DMS53 (cell line): ENCODE data around the gene IMMP2L.

Source experiments
- DNase-seq: peaks from one replicate; lab custom pipeline; 2025; lab: John Stamatoyannopoulos, UW

The IMMP2L gene

GRCh38 chr7:111147708-111148533 lies 414.4 kb downstream of the IMMP2L start:
- no peak for DNase-seq

DNA sequence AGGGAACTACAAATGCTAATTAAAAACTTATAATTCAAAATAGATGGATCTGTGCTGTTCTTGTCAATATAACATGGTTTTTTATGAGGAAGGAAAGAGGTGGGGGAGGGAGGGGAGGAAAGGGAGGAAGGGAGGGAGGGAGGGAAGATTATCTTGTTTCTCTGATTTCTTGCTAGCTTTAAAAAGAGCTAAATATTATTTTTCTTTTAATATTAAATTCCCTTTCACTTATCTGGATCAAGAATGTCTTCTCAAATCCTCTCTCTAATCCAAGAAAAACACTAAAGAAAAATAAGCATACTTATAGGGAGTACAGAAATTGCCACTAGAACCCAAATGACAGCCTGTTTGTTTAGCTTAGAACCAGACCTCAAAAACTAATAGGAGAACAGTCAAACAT lies 416.2 kb downstream of the IMMP2L start:
- no peak for DNase-seq

GRCh38 chr7:111145472-111145871 lies 416.8 kb downstream of the IMMP2L start:
- DNase-seq, result no peak

DNA sequence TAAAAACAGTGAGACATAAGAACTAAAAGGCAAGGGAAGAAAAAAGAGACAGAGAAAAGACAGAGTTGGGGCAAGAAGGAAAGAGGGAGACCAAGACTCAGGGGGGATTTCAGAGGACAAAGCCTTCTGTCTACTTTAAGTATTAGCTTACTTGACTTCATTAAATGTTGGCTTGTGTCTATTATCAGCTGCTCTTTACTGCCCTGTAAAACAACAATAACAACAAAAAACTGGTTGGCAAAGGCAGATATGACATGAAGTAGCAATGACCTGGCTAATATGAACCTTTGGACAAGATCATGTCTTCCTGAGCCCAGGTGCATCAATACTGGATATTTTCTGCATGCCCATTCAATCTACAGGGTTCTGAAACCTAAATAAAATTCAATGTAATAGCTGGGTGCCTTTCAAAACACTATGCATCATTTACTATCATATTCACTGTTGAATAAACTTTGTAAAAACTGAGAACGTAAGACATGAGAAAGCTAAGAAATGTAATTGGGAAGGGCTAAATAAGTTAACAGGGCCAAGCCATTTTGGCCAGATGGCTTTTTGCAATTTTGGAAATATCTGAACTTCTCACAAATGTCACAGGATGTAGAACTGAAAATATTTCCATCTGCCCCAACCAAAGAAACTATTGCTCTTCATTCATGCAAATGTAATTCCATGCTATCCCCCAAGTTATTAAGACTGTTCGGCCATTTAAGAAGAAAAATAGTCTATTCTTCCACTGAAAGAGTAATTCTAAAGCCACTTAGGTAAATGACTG lies 422.0 kb downstream of the IMMP2L start:
- DNase-seq, result no peak

DNA sequence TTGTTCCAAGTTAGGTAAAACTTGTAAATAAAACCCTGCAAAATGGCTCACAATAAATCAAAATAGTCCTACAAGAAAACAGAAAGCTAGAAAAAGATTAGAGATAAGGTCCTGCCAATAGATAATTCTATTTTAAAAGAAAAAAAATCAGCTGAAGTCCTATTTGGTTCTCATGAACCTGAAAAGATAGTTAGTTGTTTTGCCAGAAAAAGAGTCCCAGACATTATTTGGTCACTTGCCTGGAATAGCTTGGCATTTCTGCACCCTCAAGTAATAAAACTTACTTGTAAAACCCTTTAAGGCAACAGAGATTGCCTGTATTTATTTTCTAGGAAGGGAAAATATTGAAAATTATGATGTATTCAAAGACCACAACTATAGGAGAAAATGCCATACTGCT lies 423.7 kb downstream of the IMMP2L start:
- DNase-seq, result no peak

DNA sequence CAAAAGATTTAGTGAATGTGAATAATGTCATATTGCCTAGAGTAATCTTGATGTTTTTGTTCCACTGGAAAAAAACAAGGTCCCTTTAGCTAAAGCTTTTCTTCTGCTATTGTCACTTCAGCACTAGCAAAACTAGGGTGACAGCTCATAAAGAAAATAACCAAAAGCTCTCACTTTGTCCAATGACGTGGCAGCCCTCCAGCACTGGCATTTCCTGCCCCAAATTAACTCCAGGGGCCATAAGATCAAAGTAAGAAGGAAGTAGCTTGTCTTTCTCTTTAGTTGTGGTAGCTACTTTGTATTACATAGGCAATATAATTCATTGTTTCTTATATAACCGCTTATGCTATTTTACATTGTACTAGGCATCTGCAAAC lies 424.1 kb downstream of the IMMP2L start:
- DNase-seq, result peak; percentile 16

DNA sequence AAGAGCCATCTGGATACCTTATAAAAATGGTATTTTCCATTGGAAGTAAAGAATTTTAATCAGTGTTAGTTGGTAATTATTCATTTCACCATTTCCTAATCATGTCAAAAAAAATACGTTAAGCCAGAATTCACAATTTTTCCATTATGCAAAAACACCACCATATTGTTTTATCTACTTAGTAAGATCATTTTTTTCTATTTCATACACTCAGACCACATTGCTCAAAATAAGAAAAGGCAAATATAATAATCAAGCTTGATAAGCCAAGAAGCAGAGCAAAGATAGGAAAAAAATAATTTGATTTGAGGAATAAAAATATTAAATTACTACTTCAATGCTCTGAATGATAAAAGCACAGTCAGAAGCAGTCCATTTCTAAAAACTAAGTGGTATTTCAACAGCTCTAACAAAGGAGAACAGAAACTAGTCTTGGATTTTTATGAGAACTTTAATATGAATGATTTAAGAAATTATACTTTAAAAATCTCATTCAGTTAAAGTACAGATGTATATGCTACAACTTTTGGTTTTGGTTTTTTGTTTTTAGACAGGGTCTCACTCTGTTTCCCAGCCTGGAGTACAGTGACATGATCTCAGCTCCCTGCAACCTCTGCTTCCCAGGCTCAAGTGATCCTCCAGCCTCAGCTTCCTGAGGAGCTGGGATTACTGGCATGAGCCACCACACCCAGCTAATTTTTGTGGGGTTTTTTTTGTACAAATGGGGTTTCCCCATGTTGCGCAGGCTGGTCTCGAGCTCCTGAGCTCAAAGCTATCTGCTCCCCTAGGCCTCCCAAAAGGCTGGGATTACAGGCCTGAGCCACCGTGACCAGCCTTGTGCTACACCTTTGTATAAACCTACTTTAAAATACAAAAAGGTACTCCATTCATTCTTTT lies 424.7 kb downstream of the IMMP2L start:
- DNase-seq, result no peak

- no peak for DNase-seq
These were observed 429.5 kb downstream of the IMMP2L start for GRCh38 chr7:111132833-111133232.

- no peak for DNase-seq
These were observed 432.9 kb downstream of the IMMP2L start for GRCh38 chr7:111129435-111129834.

- DNase-seq, result no peak
These were observed 435.3 kb downstream of the IMMP2L start for GRCh38 chr7:111126987-111127386.

GRCh38 chr7:111115966-111116365 lies 446.3 kb downstream of the IMMP2L start:
- no peak for DNase-seq

GRCh38 chr7:111113263-111114017 lies 448.9 kb downstream of the IMMP2L start:
- DNase-seq, result peak; percentile 43

GRCh38 chr7:111112439-111112838 lies 449.9 kb downstream of the IMMP2L start:
- no peak for DNase-seq

DNA sequence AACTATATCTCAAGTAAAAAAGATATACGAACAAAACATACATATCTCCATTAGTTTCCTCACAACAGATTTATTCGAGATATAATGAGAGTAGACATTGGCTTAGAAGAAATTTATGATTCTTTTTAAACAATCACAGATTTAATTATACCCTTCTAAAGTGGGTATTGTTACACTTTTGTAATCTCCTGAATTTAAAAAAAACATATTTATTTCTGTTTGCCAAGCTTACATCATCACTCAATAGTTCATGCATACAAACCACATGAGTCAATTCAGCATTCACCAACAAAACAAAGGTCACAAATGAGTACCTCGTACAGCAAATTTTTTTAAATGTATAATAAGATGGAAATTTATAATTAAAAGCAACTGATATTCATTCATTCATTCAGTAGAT lies 453.8 kb downstream of the IMMP2L start:
- DNase-seq, result peak; percentile 39

GRCh38 chr7:111108000-111108399 lies 454.3 kb downstream of the IMMP2L start:
- DNase-seq, result no peak

GRCh38 chr7:111107579-111107978 lies 454.7 kb downstream of the IMMP2L start:
- DNase-seq, result no peak

DNA sequence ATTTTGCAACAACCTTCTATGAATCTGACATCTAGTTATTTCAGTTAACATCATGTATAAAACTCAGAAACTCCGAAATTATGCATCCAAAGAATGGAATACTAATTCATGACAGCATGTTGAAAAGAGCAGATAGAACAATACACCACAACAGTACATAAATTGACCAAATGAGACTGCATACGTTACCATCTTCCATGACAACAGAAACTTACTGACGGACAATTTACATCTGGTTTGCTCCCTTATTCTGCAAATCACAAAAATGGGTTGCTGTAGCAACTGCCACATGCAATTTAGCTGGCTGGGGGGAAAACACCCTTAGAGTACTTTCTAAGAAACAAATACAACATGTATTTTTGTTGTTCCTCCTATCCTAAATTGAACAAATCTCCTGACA lies 457.0 kb downstream of the IMMP2L start:
- no peak for DNase-seq

GRCh38 chr7:111104710-111105109 lies 457.6 kb downstream of the IMMP2L start:
- DNase-seq, result no peak

DNA sequence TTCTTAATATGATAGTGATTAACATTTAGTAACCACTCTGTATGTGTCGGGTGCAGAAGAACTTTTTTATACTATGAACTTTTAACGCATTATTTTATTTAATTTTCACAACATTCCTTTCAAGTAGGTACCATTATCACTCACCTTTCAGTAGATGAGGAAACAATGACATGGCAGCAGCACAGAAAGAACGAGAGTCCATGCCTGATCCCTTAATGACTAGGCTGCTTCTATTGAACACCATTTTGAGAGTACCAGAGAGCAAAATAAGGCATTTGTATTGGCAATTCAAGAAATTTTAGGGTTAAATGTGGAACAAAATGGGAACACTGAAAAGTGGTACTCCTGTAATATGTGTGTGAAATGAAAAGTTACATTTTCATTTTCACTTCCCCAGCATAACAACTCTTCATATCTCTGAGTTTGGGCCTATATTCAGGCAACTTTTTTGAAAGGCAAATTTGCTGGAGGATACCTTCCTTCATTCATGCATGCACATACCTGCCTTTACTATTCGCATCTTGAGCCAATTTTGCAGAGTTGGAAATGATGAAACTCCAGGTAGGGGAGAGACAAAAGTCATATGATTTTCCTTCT lies 458.5 kb downstream of the IMMP2L start:
- DNase-seq, result no peak

- no peak for DNase-seq
These were observed 459.2 kb downstream of the IMMP2L start for GRCh38 chr7:111103136-111103535.
